Measurements from ENCODE around the gene FBXL15.

The FBXL15 gene

DNA sequence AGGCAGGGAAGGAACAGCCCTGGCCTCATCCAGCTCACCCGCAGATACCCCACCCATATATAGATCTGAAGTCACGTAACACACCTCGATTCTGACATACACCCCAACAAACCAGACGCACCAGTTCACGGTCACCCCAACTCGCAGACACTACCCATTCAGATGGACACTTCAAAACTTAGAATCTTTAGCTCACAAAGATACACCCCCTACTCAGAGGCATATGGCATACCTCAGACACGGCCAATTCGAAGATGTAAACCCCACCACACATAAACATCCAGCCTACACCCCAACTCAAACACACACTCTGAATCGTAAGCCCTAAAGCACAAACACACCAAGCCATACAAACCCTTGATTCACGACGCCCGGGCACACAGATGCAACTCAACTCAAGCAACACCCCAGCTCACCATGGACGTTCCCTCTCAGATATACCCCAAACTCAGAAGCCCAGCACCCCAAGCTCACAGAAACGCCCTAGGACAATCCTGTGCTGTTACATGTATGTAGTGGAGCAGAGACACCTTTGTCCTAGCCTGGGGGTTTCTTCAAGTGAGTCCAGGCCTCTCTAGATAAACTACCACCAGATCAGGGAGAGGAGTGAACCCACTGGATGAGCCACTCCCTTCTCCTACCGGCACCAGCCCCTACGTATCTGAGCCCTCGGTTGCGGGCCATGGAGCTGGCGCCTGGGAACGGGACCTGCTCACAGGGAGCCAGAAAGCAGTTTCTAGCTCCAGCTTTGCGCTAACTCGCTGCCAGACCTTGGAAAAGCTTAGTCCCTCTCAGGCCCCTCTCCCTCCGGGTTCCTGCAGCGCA is 10.8 kb upstream of the FBXL15 start:
- no peak for DNase-seq (ENCODE audit: low read depth, low spot score)

DNA sequence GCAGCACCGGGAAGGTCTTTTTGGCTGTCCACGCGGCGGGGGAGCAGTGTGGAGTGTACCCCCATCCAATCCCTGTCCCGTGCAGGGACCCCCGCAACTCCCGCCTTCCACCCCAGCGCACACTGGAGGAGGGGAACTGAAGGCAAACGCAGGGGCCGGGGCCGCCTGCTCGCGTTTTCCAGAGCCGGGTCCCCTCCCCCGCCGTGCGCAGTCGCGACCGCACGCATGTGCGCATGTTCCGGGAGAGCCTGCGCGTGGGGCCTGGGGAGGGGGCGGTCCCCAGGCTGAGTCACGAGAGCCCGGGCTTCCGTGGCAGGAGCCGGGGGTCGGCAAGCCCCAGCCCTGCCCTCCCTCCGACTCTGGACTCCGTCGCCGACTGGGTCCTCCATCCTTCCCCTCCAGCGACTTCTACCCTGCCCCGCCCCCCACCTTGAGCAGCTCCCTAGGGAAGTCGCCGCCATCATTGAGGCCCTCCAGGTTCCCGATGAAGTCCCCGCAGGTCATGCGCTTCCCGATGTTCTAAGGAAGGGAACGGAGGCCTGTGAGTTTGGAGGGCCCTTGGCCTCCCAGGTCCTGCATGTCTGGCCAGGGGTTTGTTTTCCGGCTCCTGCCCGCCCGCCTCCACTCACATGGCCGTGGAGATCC is 10.1 kb upstream of the FBXL15 start:
- DNase-seq (ENCODE audit: low read depth, low spot score): no peak

DNA sequence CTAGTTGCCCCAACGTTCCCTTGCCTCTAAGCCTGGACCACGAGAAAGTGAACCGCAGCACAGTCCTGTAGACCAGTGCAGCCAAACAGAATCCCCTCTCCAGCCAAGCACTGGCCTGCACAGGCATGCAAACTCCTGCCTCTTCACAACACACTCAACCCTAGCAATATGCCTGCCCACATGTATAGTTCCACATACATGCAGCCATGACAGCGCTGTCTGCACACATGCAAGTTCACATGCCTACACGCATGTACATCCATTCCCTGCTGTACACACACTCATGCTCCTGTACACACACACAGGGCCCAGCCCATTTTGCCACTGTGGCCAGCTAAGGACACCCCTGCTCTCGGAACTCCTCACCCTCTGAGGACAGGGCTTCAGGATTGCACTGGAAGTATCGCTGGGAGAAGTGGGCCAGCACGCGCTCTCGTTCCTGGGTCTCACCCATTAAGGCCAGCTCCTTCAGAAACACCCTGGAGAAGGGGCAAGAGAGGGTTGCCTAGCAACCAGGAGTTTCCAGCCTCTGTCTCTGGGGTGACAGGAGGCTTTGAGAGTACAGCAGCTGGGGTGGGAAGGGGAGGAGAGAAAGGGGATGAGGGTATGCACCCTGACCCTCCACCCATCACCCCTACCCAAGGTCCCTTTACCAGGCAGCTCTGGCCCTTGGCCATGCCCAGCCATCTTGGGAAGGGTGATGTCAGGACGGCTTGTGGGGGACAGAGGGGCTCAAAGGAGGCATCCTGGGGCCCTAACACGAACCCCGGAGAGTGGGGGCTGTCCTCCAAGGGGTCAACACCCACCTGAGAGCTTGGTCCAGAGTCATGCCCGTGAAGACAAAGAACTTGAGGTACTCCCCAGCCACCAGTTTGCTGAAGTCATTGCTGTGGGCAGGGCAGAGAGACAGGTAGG is 9.0 kb upstream of the FBXL15 start:
- DNase-seq (ENCODE audit: low read depth, low spot score): no peak

DNA sequence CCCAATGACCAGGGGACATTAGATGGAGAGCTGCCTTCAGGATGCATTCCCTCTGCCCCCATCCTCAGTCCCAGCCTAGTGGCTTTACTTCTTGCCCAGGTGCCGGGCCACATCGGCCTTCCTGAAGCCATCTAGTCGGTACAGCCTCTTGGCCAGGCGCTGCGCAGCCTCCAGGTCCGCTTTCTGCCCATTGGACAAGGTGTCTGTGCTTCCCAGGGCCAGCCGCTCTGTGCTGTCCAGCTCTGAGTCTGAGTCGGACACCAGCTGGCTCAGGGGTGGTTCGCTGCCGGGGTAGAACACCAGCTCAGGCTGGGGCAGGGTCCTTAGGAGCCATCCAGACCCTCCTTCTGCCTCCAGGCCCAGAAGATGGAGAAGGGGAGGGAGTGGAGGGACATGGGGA is 8.3 kb upstream of the FBXL15 start:
- no peak for DNase-seq (ENCODE audit: low read depth, low spot score)

DNA sequence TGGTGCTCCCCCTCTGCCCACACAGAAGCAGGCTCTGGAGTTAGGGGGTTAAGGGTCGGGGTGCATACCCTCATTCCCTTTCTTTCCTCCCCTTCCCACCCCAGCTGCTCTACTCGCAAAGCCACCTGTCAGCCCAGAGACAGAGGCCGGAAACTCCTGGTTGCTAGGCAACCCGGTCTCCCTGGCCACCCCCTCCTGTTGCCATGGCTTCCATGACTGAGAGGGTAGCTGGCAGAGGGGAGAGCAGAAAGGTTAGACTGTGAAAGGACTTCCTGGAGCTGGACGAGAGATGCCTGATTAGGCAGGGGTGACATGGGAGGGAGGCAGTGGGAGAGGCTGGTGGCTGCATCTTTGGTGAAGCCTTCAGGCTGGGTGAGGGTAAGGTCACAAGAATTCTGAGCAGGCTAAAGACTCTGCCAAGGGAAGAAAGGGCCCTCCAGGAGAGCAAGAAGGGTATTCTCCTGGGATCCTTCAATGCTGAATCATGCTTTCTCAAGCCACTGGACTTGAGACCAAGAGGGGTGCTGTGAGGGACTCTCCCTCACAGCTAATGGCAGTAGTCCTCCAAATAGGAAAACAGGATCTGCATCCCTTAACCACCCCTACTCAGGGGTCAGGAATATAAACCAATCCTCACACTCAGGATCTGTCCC is 7.5 kb upstream of the FBXL15 start:
- DNase-seq (ENCODE audit: low read depth, low spot score): no peak

DNA sequence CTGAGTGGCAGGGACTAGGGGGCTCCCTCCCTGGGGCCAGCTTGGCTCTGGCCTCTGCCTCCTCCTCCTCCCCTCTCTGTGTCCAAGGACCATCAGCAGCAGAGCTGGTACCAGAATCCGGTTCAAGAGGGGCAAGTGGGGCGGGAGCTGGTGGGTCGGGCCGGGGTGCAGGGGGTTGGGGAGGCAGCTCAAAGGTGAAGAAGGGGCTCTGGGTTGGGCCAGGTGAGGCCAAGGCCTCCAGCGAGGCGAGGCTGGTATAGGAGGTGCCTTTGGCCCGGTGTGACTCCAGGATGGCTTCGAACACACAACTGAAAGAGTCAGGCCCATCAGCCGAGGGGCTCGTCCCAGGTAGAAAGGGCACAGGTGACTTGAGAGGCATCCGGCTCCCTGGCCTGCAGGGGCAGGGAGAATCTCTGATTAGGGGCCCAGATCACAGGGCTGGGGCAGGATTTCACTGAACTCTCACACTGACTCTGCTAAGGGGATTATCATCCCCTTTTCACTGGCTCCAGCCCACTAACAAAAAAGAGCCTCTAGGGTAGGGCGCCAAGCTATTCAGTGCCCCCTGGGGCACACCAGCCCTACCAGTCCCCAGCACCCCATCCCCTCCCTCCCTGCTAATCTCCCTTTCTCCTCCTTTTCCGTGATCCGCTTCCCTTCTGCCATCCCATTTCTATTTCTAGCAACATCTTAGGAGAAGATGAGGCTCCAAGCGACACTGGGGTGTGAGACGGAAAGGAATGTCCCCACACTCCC is 6.7 kb upstream of the FBXL15 start:
- no peak for DNase-seq (ENCODE audit: low read depth, low spot score)

DNA sequence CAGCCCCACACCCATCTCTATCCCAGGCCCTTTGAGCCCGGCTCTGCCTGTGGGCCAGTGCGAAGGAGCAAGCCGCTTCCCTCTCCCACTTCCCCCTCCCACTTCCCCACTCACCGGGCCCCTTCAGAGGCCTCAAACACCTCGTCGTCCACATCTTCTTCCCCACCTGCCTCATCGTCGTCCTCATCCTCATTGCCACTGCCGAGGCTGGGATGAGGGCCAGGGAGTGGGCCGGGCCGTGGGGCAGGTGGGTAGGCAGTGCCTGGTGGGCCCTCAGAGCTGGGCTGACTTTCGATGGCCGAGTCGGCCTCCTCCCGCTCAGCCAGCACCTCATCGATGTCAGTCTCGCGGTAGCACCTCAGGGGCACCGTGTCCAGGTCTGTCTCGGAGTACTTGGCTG is 5.9 kb upstream of the FBXL15 start:
- no peak for DNase-seq (ENCODE audit: low read depth, low spot score)

DNA sequence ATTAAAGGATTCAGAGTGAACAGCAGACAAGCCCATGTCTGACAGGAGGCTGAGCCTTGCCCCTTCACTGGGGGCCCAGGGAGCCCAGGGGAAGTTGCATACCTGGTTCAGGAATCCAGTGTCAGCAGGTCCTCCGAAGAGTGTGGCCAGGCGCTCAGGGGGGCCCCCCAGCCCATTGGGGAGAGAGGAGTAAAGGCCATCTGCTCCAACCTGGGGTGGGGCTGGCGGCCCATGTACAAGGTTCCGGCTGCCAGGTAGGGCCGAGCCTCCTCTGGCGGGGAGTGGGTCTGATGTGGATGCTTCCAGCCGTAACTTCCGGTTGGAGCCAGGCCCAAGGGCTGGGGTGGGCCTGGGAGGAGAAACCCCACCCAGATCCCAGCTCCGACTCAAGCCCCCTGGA is 4.4 kb upstream of the FBXL15 start:
- DNase-seq (ENCODE audit: low read depth, low spot score): no peak

DNA sequence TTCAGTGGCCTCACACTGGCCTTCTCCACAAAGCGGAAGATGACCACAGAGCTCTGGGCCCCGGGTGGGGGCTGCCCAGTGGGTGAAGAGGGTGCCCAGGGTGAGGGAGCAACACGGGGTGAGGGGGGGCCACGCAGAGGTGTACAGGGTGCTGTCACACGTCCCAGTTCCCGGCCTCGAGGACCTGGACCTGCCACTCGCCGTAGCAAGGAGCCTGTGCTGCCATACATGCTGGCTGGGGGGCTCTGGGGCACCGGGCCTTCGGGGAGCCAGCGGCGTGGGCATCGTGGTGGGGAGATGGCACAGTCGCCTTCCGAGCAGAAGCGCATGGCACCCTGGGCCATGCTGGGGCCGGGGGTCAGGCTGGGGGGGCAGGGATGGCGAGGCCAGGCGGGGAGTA is 3.9 kb upstream of the FBXL15 start:
- DNase-seq (ENCODE audit: low read depth, low spot score): no peak

DNA sequence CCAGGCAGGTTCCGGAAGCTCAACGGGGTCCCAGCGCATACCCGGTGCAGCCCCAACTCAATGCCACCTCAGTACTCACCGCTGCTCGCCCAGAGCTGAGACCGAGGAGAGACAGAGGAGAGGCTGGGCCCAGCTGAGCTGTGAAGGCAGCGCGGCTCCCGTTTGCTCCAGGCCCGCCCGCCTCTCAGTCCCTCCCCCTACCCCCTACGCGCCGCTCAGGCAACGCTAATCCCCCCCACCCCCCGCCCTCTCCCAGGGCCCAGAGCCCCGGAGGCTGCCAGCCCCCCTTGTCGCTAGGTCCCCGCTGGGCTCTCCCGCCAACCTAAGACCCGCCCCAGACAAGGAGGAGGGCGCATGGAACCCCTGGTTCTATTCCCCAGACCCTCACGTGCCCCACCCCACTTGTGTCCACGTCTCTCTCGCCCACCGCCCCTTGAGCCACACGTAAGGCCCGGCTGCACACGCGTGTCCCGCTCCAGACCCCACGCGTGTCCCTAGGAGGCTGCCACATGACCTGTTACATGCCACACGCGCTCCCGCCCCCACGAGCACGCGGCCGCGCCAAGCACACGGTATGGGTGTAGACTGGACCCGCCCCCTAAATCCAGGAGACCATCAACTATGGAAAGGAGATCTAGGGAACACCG is 1.9 kb upstream of the FBXL15 start, which contains the start of gene PSD:
Gene PSD, minus strand, starts transcription at position 164 of the 647 bp plus-strand sequence. CDS start 1,747 bp downstream, outside the sequence.
- no peak for DNase-seq (ENCODE audit: low read depth, low spot score)

DNA sequence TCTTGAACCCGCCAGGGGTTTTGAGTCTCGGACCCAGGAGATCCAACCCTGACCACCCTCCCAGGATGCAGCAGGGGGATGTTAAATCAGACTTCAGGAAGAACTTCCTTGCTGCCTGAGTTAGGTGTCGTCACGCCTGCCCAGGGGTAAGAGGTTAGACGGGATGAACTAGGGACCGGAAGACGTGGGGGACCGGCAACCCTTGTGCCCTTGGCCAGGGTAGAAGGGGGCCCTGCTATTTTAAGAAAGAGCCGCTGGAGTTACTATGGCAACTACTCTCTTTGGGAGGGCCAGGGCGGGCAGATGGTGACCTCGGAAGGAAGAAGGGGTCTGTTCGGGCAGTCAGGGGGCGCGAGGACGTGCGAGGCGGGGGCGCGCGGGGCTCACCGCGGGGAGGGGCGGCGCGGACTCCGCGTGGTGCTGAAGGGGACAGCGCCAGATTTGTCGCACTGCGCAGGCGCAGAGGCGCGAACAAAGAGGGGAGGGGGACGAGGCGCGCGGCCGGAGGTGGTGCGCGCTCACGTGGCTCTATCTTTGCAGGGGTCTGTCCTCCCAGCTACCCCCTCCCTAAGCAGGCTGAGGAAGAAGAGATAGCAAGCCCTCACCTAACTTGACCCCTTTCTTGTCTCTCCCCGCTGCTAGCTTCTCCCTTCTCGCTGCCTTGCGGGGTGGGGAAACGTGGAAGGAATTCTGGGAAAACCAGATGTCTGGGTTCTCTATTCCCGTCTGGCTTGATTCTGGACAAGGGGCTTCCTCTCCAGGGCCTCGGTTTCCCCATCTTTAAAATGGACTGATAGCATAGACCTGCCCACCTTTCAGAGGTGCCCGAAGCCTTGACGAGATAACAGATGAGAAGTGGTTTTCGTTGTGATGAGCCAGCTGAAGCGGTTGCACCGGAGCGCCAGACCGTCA is 1.1 kb upstream of the FBXL15 start:
- DNase-seq (ENCODE audit: low read depth, low spot score): peak; percentile 51

DNA sequence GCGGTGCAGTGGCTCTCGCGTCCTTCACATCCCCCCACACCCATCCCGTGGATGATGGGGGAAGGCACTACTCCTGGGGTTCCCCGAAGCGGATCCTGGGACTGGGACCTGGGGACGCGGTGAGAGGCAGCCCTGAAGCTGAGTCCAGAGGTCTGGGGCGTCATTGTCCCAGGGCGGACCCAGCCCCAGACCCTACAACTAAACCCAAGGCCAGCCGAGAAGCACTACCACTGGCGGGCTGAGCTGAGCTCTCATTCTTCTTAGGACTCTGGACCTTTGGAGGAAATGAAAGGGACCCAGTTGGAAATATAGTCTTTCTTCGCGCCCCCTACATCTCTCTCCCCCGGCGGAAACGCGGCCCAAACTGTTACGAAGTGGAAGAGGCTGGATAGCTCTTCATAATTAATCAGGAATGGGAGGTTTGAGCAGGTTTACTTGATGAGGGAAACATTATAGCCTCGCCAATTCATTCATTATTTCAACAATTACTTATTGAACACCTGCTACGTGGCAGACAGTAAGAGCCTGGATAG is 389 bp upstream of the FBXL15 start:
- no peak for DNase-seq (ENCODE audit: low read depth, low spot score)

DNA sequence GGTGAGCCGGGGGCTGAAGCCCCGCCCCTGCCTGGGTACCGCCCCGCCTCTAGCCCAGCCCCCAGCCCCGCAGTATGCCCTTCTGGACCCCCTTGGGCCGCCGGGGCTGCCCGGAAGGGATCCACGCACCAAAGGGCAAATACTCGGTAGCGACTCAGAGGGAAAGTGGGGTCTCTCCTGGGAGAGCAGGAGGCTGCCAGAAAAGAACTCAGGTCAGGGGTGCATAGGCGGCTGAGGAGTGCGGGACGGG is 796 bp downstream of the FBXL15 start:
- DNase-seq (ENCODE audit: low read depth, low spot score): no peak

DNA sequence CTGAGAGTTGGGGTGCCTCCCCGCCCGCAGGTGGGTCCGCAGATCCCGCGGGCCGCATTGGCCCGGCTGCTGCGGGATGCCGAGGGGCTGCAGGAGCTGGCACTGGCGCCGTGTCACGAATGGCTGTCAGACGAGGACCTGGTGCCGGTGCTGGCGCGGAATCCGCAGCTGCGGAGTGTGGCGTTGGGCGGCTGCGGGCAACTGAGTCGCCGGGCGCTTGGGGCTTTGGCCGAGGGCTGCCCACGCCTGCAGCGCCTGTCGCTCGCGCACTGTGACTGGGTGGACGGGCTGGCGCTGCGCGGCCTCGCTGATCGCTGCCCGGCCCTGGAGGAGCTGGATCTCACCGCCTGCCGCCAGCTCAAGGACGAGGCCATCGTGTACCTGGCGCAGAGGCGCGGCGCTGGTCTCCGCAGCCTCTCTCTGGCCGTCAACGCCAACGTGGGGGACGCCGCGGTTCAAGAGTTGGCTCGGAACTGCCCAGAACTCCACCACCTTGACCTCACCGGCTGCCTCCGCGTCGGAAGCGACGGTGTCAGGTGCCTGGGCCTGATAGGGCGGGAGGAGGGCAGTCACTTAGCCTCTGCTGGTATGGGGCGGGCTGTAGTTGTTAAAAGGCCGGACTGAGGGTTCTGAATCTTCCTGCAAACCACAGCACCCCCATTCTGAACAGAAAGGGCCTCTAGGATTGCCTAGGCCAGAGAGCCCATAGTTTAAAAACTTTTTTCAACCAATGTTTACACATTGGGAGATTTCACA is 1.3 kb downstream of the FBXL15 start:
- no peak for DNase-seq (ENCODE audit: low read depth, low spot score)

DNA sequence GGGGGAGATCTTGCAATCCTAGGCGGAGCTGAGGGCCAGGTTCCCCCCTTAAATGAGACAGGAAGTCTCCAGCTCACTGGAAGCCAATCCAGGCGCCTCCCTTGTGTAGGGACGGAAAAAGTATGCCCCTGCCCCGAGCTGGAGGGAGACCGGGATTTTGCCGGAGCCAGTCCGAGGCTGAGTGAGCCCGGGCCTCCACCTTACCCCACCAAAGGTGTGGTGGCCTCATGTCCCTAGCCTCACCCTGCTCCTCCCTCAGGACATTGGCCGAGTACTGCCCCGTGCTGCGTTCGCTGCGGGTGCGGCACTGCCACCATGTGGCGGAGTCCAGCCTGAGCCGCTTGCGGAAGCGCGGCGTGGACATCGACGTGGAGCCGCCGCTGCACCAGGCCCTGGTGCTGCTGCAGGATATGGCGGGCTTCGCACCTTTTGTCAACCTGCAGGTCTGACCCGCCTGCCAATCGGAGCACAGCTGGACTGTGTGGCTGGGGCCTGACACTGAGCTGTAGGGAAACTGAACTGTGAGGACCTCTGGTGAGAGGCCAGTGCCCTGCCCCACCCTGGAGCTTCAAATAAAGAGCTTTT is 2.0 kb downstream of the FBXL15 start:
- no peak for DNase-seq (ENCODE audit: low read depth, low spot score)

DNA sequence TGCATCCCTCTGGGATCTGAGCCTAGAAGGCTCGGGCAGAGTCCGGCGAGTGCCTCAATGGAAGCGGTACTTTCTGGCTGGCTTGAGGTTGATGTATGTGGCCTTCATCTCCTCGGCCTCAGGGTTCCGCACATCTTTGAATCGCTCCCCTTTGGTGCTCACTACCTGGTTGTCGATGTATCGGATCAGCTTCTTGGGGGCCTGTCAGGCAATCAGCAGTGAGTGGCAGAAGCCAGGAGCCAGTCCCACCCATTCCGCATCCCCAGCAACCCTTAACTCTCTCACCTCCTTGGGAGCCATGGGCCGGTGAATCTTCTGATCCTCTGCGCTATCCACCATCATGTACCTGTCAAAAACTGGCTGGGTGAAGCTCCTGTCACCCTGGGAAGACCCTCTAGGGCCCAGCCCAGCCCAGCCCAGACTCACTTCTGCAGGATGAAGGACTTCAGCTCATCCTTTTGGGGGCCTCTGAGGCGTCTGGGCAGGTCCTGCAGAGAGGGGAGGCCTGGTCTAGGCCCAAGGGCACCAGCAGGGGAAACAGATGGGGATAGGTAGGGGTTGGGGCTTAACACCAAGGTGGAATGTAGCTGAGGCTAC is 2.8 kb downstream of the FBXL15 start:
- no peak for DNase-seq (ENCODE audit: low read depth, low spot score)

DNA sequence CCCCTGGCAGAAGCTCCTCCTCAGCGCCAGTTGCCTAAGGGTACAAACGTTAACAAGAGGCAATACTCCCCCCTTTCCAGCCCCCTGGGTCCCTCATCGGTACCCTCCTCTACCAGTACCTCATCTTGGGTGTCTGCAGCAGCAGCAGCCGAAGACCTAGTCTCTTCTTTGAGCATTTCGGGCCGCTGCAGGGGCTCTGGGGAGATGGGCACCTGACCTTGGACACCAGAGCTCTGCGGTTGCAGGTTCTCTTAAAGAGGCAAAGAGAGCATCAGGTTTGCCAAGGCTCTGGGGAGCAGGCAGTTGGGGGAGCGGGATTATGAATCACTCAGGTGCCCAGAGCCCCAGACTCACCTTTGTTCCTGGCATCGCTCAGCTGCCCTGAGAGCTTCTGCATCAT is 3.5 kb downstream of the FBXL15 start:
- DNase-seq (ENCODE audit: low read depth, low spot score): no peak

DNA sequence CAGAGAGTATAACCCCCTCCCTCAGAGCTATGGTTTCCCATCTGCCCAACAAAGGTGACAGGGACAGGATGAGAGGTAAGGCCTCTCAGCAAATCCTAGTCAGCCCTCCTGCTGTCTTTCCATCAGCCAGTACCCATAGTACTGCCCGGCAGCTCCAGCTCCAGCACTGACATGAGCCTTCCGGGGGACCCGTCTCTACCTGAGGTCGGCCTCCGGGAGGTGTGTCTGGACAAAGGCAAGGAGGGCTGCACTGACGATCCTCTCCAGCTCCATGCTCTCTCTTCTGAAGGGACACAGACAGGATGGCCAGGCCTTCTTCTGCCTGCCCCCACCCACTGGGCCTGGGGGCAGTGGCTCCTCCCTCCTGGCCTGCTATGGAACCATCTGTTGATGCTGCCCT is 4.3 kb downstream of the FBXL15 start:
- DNase-seq (ENCODE audit: low read depth, low spot score): no peak
